Kidney (tissue), 14 donors: ENCODE results near the gene NHLH1. TPM values are rescaled to one million over a fixed set of nuclear protein-coding genes. Genes with fewer than 3 reads are reported as not detected.

Experiments
- DNase-seq, 5 donors: peaks; one replicate each; pipeline ENCODE4 v3.0.0-alpha.2; 2013 to 2020
- FAIRE-seq: peaks from 2 replicates; lab custom pipeline; 2012; peaks lifted over from hg19 to GRCh38; lab: Jason Lieb, UNC
- H3K27ac ChIP-seq, 2 donors: one replicate each; pipeline ENCODE4 v1.7.0; 2013; ENCODE audit warnings: low read depth in 2 of 2, low read length in 2 of 2, inconsistent platforms in 1 of 2
- H3K27me3 ChIP-seq: one replicate; pipeline ENCODE4 v1.7.1; 2013; ENCODE audit warnings: low read length, inconsistent platforms; ENCODE audit not compliant: control insufficient read depth, insufficient read depth
- H3K36me3 ChIP-seq, 3 donors: one replicate each; pipeline versions ENCODE4 v1.7.0 to v1.7.1; 2013; ENCODE audit warnings: low read length in 3 of 3, control low read depth in 1 of 3, inconsistent platforms in 1 of 3; ENCODE audit not compliant: insufficient read depth in 3 of 3, control insufficient read depth in 2 of 3
- H3K4me1 ChIP-seq, 3 donors: one replicate each; pipeline versions ENCODE4 v1.7.0 to v1.7.1; 2013; ENCODE audit warnings: low read length in 3 of 3, inconsistent platforms in 1 of 3, low read depth in 1 of 3; ENCODE audit not compliant: control insufficient read depth in 2 of 3, insufficient read depth in 2 of 3
- H3K4me3 ChIP-seq, 3 donors: one replicate each; pipeline versions ENCODE4 v1.7.0 to v1.8.1; 2013; ENCODE audit warnings: low read length in 3 of 3, control low read depth in 1 of 3, inconsistent platforms in 1 of 3
- H3K9ac ChIP-seq, 3 donors: one replicate each; pipeline versions ENCODE4 v1.7.0 to v1.7.1; 2013; ENCODE audit warnings: low read length in 3 of 3, control low read depth in 1 of 3, inconsistent platforms in 1 of 3
- H3K9me3 ChIP-seq, 3 donors: one replicate each; pipeline versions ENCODE4 v1.7.0 to v1.7.1; 2013; ENCODE audit warnings: low read length in 3 of 3, control low read depth in 1 of 3, inconsistent platforms in 1 of 3; ENCODE audit not compliant: control insufficient read depth in 2 of 3, insufficient read depth in 1 of 3
- CTCF ChIP-seq: IDR thresholded peaks from 3 replicates; pipeline ENCODE4 v1.5.1; 2012; ENCODE audit warnings: mild to moderate bottlenecking, moderate library complexity, borderline replicate concordance; ENCODE audit not compliant: insufficient read depth; ENCODE audit errors: extremely low read depth
- intact Hi-C: fragments of 100-400 bp; cut with DNase I; formaldehyde crosslinking; loops from one replicate; pipeline ENCODE4 v1.11.1; 2022
- polyA plus RNA-seq: library from polyadenylated mRNA; stranded (reverse); fragments of 350-450 nt; fragmentation: Illumina TruSeq; extraction: RNeasy Lipid Tissue Mini Kit (QIAGEN cat#74804); gene quantifications from one replicate; pipeline ENCODE4 v1.2.3, GENCODE V29; 2014; ENCODE audit warnings: low read depth, low replicate concordance; ENCODE audit not compliant: insufficient read depth
- total RNA-seq: library from RNA; stranded (reverse); fragmentation: NEBNext Ultra II Directional; extraction: Animal tissue kit (Norgen Biotek cat#: 25700); gene quantifications from one replicate; pipeline ENCODE4 v1.2.1, GENCODE V29; 2021
- donor health status: control.
- donor health status: control.
- donor health status: control.
- donor health status: control.
- donor health status: control.
- donor health status: DM: yes; HTN: yes; CAD: no.
- donor health status: Normal renal cell carcinoma (clear cell type).

Gene NHLH1
- total and polyA plus RNA-seq, 2 donors from 2014 or later, result 0.09 TPM; not detected in 1

- peaks cover 31 to 71% (median 69%) of the 10 kb centered on the region in 3 donors for H3K36me3 ChIP-seq
- FAIRE-seq, result no peak
Observed at GRCh38 chr1:160353223-160353622, 13.6 kb upstream of the NHLH1 start.

GRCh38 chr1:160354388-160354985 is 12.4 kb upstream of the NHLH1 start:
- intact Hi-C loops, result no loop called here
- H3K36me3 ChIP-seq, result peaks cover 30 to 69% (median 64%) of the 10 kb centered on the region in 3 donors
- TF ChIP-seq CTCF, result peak; percentile 39
- H3K9me3 ChIP-seq, result no peaks in the 10 kb centered on the region
- H3K27me3 ChIP-seq, result no peaks in the 10 kb centered on the region
- no peaks in the 10 kb centered on the region for H3K4me1 ChIP-seq
- H3K27ac ChIP-seq, result no peak overlapping the region
- no peak overlapping the region for H3K4me3 ChIP-seq
- FAIRE-seq, result no peak
- DNase-seq, result peak in 1 of 5 donors; percentile 18
- no peak overlapping the region for H3K9ac ChIP-seq

More at GRCh38 chr1:160353223-160353622, 13.6 kb upstream of the NHLH1 start:
- H3K27me3 ChIP-seq, result no peaks in the 10 kb centered on the region
- intact Hi-C loops, result no loop called here
- no peaks in the 10 kb centered on the region for H3K9me3 ChIP-seq
- H3K27ac ChIP-seq, result no peak overlapping the region
- no peaks in the 10 kb centered on the region for H3K4me1 ChIP-seq
- no peak overlapping the region for H3K4me3 ChIP-seq
- no peak for DNase-seq
- no peak for TF ChIP-seq CTCF
- no peak overlapping the region for H3K9ac ChIP-seq

- Histone ChIP-seq H3K27me3 (no peaks in the 10 kb centered on the region), H3K9ac (no peak overlapping the region), H3K4me1 (no peaks in the 10 kb centered on the region), H3K27ac (no peak overlapping the region), H3K4me3 (no peak overlapping the region), H3K36me3 (peaks cover 21 to 50% (median 42%) of the 10 kb centered on the region in 3 donors), H3K9me3 (no peaks in the 10 kb centered on the region)
- TF ChIP-seq CTCF, result no peak
- DNase-seq (no peak), FAIRE-seq (no peak)
- intact Hi-C loops, result no loop called here
Observed at GRCh38 chr1:160357286-160358002, 9.4 kb upstream of the NHLH1 start.
